ENCODE results near the gene TMEM181. TPM values are rescaled to one million over a fixed set of nuclear protein-coding genes. Genes with fewer than 3 reads are reported as not detected.

Gene TMEM181
- total and polyA plus RNA-seq, 2 experiments from 2014 or later = 11.9 to 25.2 TPM

- no peak overlapping the region for H3K27ac ChIP-seq (ENCODE audit: low read depth)
- H3K27me3 Mint-ChIP-seq (ENCODE audit: insufficient read depth, low read depth, poor library complexity) = peaks cover 4% of the 10 kb centered on the region
- H3K4me3 Mint-ChIP-seq = no peak overlapping the region
- H3K27me3 ChIP-seq (ENCODE audit: insufficient read depth) = no peaks in the 10 kb centered on the region
- H3K36me3 ChIP-seq (ENCODE audit: insufficient read depth) = no peaks in the 10 kb centered on the region
- no peak overlapping the region for H2AFZ ChIP-seq
- no peaks in the 10 kb centered on the region for H3K9me2 ChIP-seq (ENCODE audit: insufficient read depth)
- DNase-seq (ENCODE audit: low spot score) (no peak), ATAC-seq (no peak)
- H3K36me3 Mint-ChIP-seq (ENCODE audit: low read depth) = no peaks in the 10 kb centered on the region
- no peaks in the 10 kb centered on the region for H3K9me3 Mint-ChIP-seq
- H3K4me1 Mint-ChIP-seq = peaks cover 4% of the 10 kb centered on the region
- no peaks in the 10 kb centered on the region for H3K4me1 ChIP-seq (ENCODE audit: insufficient read depth)
- H3K4me3 ChIP-seq = no peak overlapping the region
- no peaks in the 10 kb centered on the region for H4K20me1 ChIP-seq (replicated peaks; ENCODE audit: insufficient read depth)
- TF ChIP-seq JUNB (IDR thresholded peaks at IDR 0.05; ENCODE audit: unreplicated experiment) (no peak), EZH2phosphoT487 (IDR thresholded peaks at IDR 0.05; ENCODE audit: unreplicated experiment) (no peak), ZNF331 (CRISPR knock-in tag; IDR thresholded peaks at IDR 0.05; ENCODE audit: low read depth) (no peak), EZH2 (IDR thresholded peaks at IDR 0.05; ENCODE audit: low read depth, unreplicated experiment) (no peak), NANOG (IDR thresholded peaks at IDR 0.05; ENCODE audit: borderline replicate concordance) (no peak)
- no peaks in the 10 kb centered on the region for H3F3A ChIP-seq (replicated peaks; ENCODE audit: low read depth)
- H3K79me2 ChIP-seq (replicated peaks; ENCODE audit: insufficient read depth) = no peaks in the 10 kb centered on the region
- no peak overlapping the region for H3K27ac Mint-ChIP-seq
- no peak overlapping the region for H3K4me2 ChIP-seq
Observed at GRCh38 chr6:158672726-158673125, 112.8 kb downstream of the TMEM181 start.

- Histone ChIP-seq H3K9me2 (ENCODE audit: insufficient read depth) (no peaks in the 10 kb centered on the region), H3K27ac (ENCODE audit: low read depth) (no peak overlapping the region), H3K4me1 (ENCODE audit: insufficient read depth) (no peaks in the 10 kb centered on the region), H4K20me1 (replicated peaks; ENCODE audit: insufficient read depth) (no peaks in the 10 kb centered on the region), H3K4me2 (no peak overlapping the region), H3K27me3 (ENCODE audit: insufficient read depth) (no peaks in the 10 kb centered on the region), H3F3A (replicated peaks; ENCODE audit: low read depth) (no peaks in the 10 kb centered on the region), H2AFZ (peak overlapping the region; percentile 18; the same call in 1 of the 2 replicates), H3K4me3 (no peak overlapping the region), H3K79me2 (replicated peaks; ENCODE audit: insufficient read depth) (no peaks in the 10 kb centered on the region), H3K36me3 (ENCODE audit: insufficient read depth) (no peaks in the 10 kb centered on the region)
- Mint-ChIP-seq H3K4me1 (peaks cover 9% of the 10 kb centered on the region), H3K9me3 (peaks cover 3% of the 10 kb centered on the region; the same call in 1 of the 3 replicates), H3K27me3 (ENCODE audit: insufficient read depth, low read depth, poor library complexity) (peaks cover 2% of the 10 kb centered on the region), H3K36me3 (ENCODE audit: low read depth) (no peaks in the 10 kb centered on the region), H3K4me3 (no peak overlapping the region), H3K27ac (peak overlapping the region; percentile 78; the same call in 1 of the 2 replicates)
- DNase-seq (ENCODE audit: low spot score) = no peak
- no peak for ATAC-seq
- TF ChIP-seq EZH2phosphoT487 (IDR thresholded peaks at IDR 0.05; ENCODE audit: unreplicated experiment) (no peak), CTCF (conservative IDR thresholded peaks at IDR 0.05; ENCODE audit: low read depth in 2 of 2) (no peak), ZNF114 (CRISPR knock-in tag; IDR thresholded peaks at IDR 0.05) (no peak), STAT1 (IDR thresholded peaks at IDR 0.05; ENCODE audit: unreplicated experiment) (no peak), EZH2 (IDR thresholded peaks at IDR 0.05; ENCODE audit: low read depth, unreplicated experiment) (no peak), NANOG (IDR thresholded peaks at IDR 0.05; ENCODE audit: borderline replicate concordance) (no peak), POLR2AphosphoS5 (IDR thresholded peaks at IDR 0.05; ENCODE audit: low read depth) (no peak), CREB1 (CRISPR knock-in tag; IDR thresholded peaks at IDR 0.05; ENCODE audit: low read depth) (no peak), JUNB (IDR thresholded peaks at IDR 0.05; ENCODE audit: unreplicated experiment) (no peak), ZNF462 (CRISPR knock-in tag; IDR thresholded peaks at IDR 0.05) (no peak), ETS1 (IDR thresholded peaks at IDR 0.05) (no peak), ZNF331 (CRISPR knock-in tag; IDR thresholded peaks at IDR 0.05; ENCODE audit: low read depth) (no peak)
Observed at GRCh38 chr6:158674342-158675131, 114.6 kb downstream of the TMEM181 start.

All from GM23338 (cell line).